ENCODE results near the gene CCNG1. TPM values are rescaled to one million over a fixed set of nuclear protein-coding genes. Genes with fewer than 3 reads are reported as not detected.

CCNG1 gene
- total RNA-seq, 1 donor from 2014 or later = 214 TPM

GRCh38 chr5:163463063-163463435, 25.7 kb downstream of the CCNG1 start:
- FAIRE-seq (no peak), DNase-seq (ENCODE audit: low read depth) (no peak)
- Mint-ChIP-seq H3K27me3 (ENCODE audit: low read depth, unreplicated experiment) (no peaks in the 10 kb centered on the region), H3K4me3 (ENCODE audit: unreplicated experiment) (no peak overlapping the region), H3K27ac (ENCODE audit: unreplicated experiment) (no peak overlapping the region), H3K4me1 (ENCODE audit: low read depth, unreplicated experiment) (no peaks in the 10 kb centered on the region), H3K9me3 (ENCODE audit: unreplicated experiment) (no peaks in the 10 kb centered on the region), H3K36me3 (ENCODE audit: low read depth, unreplicated experiment) (no peaks in the 10 kb centered on the region)
- Histone ChIP-seq H3K79me2 (ENCODE audit: insufficient read depth, low read length) (peaks cover 36% of the 10 kb centered on the region), H3K27ac (ENCODE audit: low read depth, low read length) (no peak overlapping the region), H3K4me1 (ENCODE audit: insufficient read depth, low read length) (peaks cover 6% of the 10 kb centered on the region), H3K4me3 (ENCODE audit: insufficient read depth, low read depth, low read length) (no peak overlapping the region), H3K36me3 (ENCODE audit: insufficient read depth, low read length) (no peaks in the 10 kb centered on the region), H2AFZ (ENCODE audit: low read depth, low read length) (peak overlapping the region; percentile 48), H3K9ac (ENCODE audit: low read length) (peak overlapping the region; percentile 87), H3K27me3 (ENCODE audit: insufficient read depth, low read length) (no peaks in the 10 kb centered on the region), H3K4me2 (ENCODE audit: low read length) (peak overlapping the region; percentile 89), H3K9me3 (ENCODE audit: insufficient read depth, low read depth, low read length) (no peaks in the 10 kb centered on the region), H4K20me1 (ENCODE audit: insufficient read depth, low read length) (no peaks in the 10 kb centered on the region)
- TF ChIP-seq EZH2 (IDR thresholded peaks at IDR 0.05; ENCODE audit: insufficient read depth, low read length) = no peak
- TF ChIP-seq, protein P1, sequence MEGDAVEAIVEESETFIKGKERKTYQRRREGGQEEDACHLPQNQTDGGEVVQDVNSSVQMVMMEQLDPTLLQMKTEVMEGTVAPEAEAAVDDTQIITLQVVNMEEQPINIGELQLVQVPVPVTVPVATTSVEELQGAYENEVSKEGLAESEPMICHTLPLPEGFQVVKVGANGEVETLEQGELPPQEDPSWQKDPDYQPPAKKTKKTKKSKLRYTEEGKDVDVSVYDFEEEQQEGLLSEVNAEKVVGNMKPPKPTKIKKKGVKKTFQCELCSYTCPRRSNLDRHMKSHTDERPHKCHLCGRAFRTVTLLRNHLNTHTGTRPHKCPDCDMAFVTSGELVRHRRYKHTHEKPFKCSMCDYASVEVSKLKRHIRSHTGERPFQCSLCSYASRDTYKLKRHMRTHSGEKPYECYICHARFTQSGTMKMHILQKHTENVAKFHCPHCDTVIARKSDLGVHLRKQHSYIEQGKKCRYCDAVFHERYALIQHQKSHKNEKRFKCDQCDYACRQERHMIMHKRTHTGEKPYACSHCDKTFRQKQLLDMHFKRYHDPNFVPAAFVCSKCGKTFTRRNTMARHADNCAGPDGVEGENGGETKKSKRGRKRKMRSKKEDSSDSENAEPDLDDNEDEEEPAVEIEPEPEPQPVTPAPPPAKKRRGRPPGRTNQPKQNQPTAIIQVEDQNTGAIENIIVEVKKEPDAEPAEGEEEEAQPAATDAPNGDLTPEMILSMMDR (IDR thresholded peaks at IDR 0.05; ENCODE audit: insufficient read depth, low read depth, low read length) = no peak

GRCh38 chr5:163467682-163468081, 30.3 kb downstream of the CCNG1 start:
- Mint-ChIP-seq H3K9me3 (ENCODE audit: unreplicated experiment) (no peaks in the 10 kb centered on the region), H3K4me3 (ENCODE audit: unreplicated experiment) (no peak overlapping the region), H3K27me3 (ENCODE audit: low read depth, unreplicated experiment) (no peaks in the 10 kb centered on the region), H3K4me1 (ENCODE audit: low read depth, unreplicated experiment) (no peaks in the 10 kb centered on the region), H3K36me3 (ENCODE audit: low read depth, unreplicated experiment) (no peaks in the 10 kb centered on the region), H3K27ac (ENCODE audit: unreplicated experiment) (no peak overlapping the region)
- Histone ChIP-seq H3K9ac (ENCODE audit: low read length) (no peak overlapping the region), H2AFZ (ENCODE audit: low read depth, low read length) (no peak overlapping the region), H4K20me1 (ENCODE audit: insufficient read depth, low read length) (no peaks in the 10 kb centered on the region), H3K36me3 (ENCODE audit: insufficient read depth, low read length) (peaks cover 12% of the 10 kb centered on the region), H3K27ac (ENCODE audit: low read depth, low read length) (no peak overlapping the region), H3K4me2 (ENCODE audit: low read length) (no peak overlapping the region), H3K79me2 (ENCODE audit: insufficient read depth, low read length) (peaks cover 20% of the 10 kb centered on the region), H3K27me3 (ENCODE audit: insufficient read depth, low read length) (no peaks in the 10 kb centered on the region), H3K9me3 (ENCODE audit: insufficient read depth, low read depth, low read length) (no peaks in the 10 kb centered on the region), H3K4me3 (ENCODE audit: insufficient read depth, low read depth, low read length) (no peak overlapping the region), H3K4me1 (ENCODE audit: insufficient read depth, low read length) (no peaks in the 10 kb centered on the region)
- TF ChIP-seq, protein P1 (IDR thresholded peaks at IDR 0.05; ENCODE audit: insufficient read depth, low read depth, low read length) = no peak
- no peak for TF ChIP-seq EZH2 (IDR thresholded peaks at IDR 0.05; ENCODE audit: insufficient read depth, low read length)
- DNase-seq (ENCODE audit: low read depth) (no peak), FAIRE-seq (no peak)

GRCh38 chr5:163473635-163474243, 36.3 kb downstream of the CCNG1 start:
- Histone ChIP-seq H3K4me3 (ENCODE audit: insufficient read depth, low read depth, low read length) (no peak overlapping the region), H3K79me2 (ENCODE audit: insufficient read depth, low read length) (no peaks in the 10 kb centered on the region), H2AFZ (ENCODE audit: low read depth, low read length) (no peak overlapping the region), H4K20me1 (ENCODE audit: insufficient read depth, low read length) (no peaks in the 10 kb centered on the region), H3K9me3 (ENCODE audit: insufficient read depth, low read depth, low read length) (no peaks in the 10 kb centered on the region), H3K27me3 (ENCODE audit: insufficient read depth, low read length) (no peaks in the 10 kb centered on the region), H3K4me2 (ENCODE audit: low read length) (no peak overlapping the region), H3K36me3 (ENCODE audit: insufficient read depth, low read length) (peaks cover 21% of the 10 kb centered on the region), H3K4me1 (ENCODE audit: insufficient read depth, low read length) (no peaks in the 10 kb centered on the region), H3K27ac (ENCODE audit: low read depth, low read length) (no peak overlapping the region), H3K9ac (ENCODE audit: low read length) (no peak overlapping the region)
- H3K27me3 Mint-ChIP-seq (ENCODE audit: low read depth, unreplicated experiment) = no peaks in the 10 kb centered on the region
- FAIRE-seq = peak; percentile 76
- H3K27ac Mint-ChIP-seq (ENCODE audit: unreplicated experiment) = no peak overlapping the region
- no peaks in the 10 kb centered on the region for H3K9me3 Mint-ChIP-seq (ENCODE audit: unreplicated experiment)
- H3K36me3 Mint-ChIP-seq (ENCODE audit: low read depth, unreplicated experiment) = no peaks in the 10 kb centered on the region
- H3K4me3 Mint-ChIP-seq (ENCODE audit: unreplicated experiment) = no peak overlapping the region
- DNase-seq (ENCODE audit: low read depth) = peak; percentile 11
- peaks cover 5% of the 10 kb centered on the region for H3K4me1 Mint-ChIP-seq (ENCODE audit: low read depth, unreplicated experiment)
- no peak for TF ChIP-seq EZH2 (IDR thresholded peaks at IDR 0.05; ENCODE audit: insufficient read depth, low read length)
- TF ChIP-seq, protein P1 (IDR thresholded peaks at IDR 0.05; ENCODE audit: insufficient read depth, low read depth, low read length) = no peak

Measured in astrocyte (in vitro differentiated cells and primary cell).